Activated T-helper 1 cell treated with anti-CD3 and anti-CD28 coated beads, Interleukin-2, amount 50 U/mL, for 16 hours (primary cell): Measurements from ENCODE around the gene TLE2.
"Not testable (repeated sequence)": the region's sequence is repeated elsewhere in the genome, so short reads cannot be mapped to it uniquely, and the experiment has no call there.

ENCODE experiments used
- DNase-seq, 2 donors: peaks; one replicate each; pipeline ENCODE4 v3.0.0-alpha.2; 2020; ENCODE audit warnings: low read depth in 1 of 2, low spot score in 1 of 2

TLE2 gene

DNA sequence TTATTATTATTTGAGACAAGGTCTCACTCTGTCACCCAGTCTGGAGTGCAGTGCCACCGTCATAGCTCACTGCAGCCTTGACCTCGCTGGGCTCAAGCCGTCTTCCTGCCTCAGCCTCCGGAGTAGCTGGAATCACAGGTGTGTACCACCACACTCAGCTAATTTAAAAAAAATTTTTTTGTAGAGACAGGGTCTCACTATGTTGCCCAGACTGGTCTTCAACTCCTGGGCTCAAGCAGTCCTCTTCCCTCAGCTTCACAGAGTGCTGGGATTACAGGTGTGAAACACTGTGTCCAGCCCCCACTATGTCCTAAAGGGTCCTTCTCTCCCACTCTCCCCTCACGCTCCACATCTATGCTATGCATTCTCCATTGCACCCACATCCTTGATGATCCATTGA lies 9.1 kb upstream of the TLE2 start:
- DNase-seq: no peak

DNA sequence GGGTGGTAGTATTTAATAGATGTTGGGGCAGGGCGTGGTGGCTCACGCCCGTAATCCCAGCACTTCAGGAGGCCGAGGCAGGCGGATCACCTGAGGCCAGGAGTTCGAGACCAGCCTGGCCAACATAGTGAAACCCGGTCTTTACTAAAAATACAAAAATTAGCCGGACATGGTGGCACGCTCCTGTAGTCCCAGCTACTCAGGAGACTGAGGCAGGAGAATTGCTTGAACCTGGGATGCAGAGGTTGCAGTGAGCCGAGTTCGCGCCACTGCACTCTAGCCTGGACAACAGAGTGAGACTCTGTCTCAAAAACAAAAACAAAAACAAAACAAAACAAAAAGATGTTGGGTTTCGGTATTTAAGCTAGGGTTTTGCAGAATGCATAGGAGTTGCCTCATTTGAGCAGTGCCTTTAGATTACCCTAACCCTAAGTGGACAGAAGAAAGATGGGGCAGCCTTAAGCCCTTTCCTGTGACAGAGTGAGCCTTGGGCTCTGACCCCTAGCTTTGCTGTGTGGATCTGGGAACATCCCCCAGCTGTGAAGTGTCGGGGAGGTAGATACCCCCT lies 8.0 kb upstream of the TLE2 start:
- not testable (repeated sequence) for DNase-seq

DNA sequence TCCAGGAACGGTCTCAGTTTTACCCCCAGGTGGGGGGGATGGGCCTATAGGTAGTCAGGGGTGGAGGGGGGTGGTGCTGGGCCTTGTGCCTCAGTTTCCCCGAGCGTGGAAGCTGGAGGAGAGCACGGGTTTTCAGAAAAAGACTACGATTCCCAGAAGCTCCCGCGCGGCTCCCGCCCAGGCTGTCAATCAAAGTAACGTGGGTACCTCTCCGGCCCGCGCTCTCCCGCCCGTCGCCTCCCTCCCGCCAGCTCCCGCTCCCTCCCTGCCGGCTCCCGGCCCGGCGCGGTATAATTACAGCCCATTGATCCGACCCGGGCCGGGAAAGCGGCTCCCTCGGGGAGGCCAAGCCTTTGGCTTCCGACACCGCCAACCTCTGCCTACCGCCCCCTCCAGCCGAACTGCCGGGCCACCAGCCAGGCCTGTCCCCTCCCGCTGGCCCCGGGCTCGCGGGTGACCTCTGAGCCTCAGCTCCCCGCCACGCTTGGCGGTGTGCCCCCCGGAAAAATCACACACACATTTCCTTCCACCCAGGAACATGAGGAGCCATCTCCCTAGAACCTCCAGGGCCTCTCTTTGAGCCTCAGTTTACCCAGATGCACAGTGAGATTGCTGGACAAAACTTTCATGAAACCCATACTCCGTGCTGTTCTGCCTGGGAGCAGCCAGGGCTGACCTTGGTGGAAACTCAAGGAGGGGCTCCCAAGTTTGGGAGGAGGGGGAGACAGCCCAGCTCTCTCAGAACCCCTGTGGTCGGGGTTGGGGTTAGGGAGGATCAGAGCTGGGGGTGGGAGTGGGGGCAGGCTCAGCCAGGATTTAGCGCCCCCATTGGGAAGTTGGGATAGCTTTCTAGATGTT lies 7.3 kb upstream of the TLE2 start:
- peak; percentile 60 to 70 for DNase-seq

- DNase-seq: peak; percentile 76 to 91
Observed at GRCh38 chr19:3035542-3036118, 6.5 kb upstream of the TLE2 start.

DNA sequence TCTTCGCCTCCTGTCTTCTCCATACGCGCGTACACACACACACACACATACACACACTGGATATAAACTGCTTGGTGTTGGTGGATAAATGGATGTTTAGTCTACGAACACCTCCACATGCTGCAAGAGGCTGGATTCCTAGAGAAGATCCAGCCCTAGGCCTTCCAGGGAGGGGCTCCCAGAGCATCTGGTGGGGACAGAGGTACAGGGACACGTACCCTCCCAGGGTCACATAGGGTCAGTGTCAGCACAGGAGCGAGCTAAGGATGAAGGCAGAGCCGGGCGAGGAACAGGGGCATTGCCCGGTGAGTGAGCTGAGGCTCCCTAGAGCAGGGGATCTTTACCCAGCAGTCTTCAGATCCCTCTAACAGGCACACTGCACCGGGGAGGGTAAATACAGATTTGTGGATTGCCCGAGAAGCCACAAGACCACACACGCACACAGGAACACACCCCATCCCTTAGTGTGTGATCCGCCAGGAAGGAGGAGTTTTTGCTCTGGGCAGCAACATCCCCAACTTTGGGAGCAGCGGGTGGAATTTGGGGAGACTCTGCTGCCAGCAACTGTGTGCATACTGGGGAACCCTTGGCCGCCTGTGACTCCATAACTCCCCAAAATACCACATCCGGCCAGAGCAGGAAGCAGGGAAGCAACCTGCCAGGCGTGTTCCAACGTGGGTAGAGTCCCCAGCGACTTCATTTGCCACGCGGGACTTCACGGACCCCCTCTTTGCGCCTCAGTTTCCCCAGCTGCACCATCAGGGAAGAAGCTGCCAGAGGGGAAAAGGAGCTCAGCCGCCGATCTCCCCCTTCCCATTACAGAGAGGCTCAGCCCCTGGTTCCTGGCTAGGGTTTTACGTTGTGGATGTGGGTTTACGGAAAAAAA lies 5.8 kb upstream of the TLE2 start:
- peak in 1 of 2 donors; percentile 24 for DNase-seq

DNA sequence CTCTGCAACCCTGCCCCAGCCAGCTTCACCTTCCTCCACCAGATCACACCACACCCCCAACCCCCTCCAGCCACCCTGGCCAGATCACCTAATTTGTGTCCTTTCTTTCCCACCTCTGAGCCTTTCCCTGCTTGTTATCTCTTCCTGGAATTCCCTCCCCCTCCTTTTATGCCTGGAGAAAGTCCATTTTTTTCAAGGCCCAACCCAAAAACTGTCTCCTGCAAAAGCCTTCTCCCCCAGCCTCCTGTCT lies 5.3 kb upstream of the TLE2 start:
- no peak for DNase-seq

GRCh38 chr19:3033595-3034405 lies 4.7 kb upstream of the TLE2 start:
- no peak for DNase-seq

DNA sequence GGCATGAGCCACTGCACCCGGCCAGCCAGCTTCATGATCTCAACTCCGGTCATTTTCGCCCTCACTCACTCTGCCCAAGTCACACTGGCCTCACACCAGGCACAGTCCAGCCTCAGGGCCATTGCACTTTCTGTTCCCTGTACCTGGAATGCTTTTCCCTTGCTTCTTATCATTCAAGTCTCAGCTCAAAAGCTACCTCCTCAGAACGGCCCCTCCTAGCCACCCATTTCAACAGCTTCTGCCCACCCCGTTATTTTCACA lies 2.5 kb upstream of the TLE2 start:
- DNase-seq: no peak

GRCh38 chr19:3028305-3029064 lies 595 bp downstream of the TLE2 start:
- no peak for DNase-seq

- no peak for DNase-seq
Observed at GRCh38 chr19:3027981-3028304, 1.1 kb downstream of the TLE2 start.

GRCh38 chr19:3027292-3027691 lies 1.8 kb downstream of the TLE2 start:
- no peak for DNase-seq

GRCh38 chr19:3026768-3027167 lies 2.3 kb downstream of the TLE2 start:
- DNase-seq: no peak

DNA sequence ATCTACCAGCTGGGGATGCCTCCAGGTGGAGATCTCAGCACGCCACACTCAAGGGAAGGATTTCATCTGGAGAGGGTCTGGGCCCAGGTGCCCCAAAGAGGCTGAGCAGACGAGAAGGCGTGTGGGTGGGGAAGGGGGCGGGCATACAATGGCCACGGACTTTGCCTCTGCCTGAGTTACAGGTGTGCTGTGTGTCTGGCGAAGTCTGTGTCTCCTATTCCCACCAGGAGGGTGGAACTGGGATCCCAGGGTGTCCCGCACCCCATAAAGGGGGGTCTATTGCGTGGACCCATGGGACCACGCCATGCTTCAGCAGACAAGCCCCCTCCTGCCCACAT lies 3.6 kb downstream of the TLE2 start:
- no peak for DNase-seq

GRCh38 chr19:3024870-3025548 lies 4.1 kb downstream of the TLE2 start:
- DNase-seq: no peak

DNA sequence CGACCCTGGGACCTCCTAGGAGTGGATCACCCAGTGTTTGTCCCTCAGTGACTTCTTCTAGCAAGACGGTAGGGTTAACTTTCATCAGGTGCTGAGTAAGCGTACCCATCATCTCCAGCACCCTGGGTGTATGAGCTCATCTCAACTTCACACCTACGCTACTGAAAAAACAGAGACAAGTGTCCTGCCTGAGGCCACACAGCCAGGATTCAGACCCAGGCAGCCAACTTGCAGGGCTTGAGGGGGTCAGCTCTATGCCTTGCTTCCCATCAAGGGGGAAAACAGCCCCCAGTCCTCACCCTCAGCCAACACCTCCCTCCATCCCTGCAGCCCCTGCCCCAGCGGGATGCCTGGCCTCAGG lies 4.6 kb downstream of the TLE2 start:
- no peak for DNase-seq

DNA sequence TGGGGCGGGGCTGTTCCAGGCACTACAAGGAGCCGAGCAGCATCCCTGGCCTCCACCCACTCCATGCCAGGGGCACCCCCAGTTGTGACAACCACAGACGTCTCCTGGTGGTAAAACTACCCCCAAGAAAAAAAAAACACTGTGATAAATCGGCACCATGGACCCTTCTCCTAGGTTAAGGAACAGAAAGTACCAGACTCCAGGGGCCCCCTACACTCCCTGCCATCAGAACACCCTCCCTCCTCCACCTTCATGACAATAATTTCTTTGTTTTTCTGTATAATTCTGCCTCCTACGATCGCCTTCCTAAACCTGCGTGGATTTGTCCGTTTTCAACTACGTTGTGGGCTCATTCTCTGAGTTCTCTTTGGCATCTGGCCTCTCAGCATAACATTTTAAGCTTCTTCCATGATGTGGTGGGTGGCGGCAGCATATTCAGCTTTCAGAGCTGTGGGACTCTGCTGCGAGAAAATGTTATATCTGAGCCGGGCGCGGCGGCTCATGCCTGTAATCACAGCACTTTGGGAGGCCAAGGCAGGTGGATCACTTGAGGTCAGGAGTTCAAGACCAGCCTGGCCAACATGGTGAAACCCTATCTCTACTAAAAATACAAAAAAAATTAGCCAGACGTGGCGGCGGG lies 8.6 kb downstream of the TLE2 start:
- no peak for DNase-seq

DNA sequence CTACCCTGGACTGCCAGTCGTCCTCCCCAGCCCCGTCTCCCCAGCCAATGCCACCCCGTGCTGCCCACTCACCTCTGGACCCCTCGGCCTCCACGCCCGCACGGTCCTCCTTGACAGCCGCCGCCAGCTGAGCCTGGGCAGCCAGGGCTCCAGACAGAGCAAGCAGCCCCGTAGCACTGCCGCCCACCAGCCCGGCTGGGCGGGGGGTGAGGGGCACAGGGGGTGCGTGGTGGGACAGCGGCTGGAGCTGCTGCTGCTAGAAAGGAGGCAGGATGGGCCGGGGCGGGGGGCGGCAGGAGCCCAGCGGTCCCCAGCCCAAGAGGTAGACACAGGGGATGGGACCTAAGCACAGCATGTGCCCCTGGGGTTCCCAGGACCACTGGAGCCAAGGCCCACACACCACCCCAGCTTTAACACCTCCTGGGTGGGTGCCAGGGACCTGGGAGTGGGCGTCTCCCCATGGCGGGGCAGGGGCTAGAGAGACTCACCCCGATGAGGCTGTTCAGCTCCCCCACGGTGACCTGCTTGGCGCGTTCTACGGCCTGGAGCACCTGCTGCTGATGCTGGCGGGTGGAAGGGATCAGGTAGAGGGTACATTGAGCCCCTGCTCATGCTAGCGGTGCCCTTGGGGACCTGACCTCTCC lies 9.7 kb downstream of the TLE2 start:
- no peak for DNase-seq

DNA sequence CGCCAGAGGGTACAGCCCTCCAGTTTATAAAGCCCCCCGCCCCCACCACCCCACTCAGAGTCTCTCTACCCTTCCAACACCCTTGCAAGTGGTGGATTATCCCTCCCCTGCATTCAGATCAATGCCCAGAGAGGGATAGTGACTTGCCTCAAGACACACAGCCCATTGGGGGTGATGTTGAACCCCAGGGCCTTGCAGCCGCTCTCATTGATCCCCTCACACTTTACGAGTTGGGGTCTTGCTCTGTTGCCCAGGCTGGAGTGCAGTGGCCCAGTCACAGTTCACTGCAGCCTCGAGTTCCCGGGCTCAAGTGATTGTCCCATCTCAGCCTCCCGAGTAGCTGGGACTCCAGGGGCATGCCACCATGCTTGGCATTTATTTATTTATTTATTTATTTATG lies 11.2 kb downstream of the TLE2 start:
- DNase-seq: no peak
